IPS-20b (cell line): Measurements from ENCODE around the gene DHDH.
"Not testable (repeated sequence)": the region's sequence is repeated elsewhere in the genome, so short reads cannot be mapped to it uniquely, and the experiment has no call there.

ENCODE experiments used
- H3K27ac ChIP-seq: one replicate; pipeline ENCODE4 v1.5.1; 2013; ENCODE audit warnings: low read length
- H3K27me3 ChIP-seq: 2 replicates; pipeline ENCODE4 v1.6.1; 2013; ENCODE audit warnings: mild to moderate bottlenecking, low read length, inconsistent platforms; ENCODE audit not compliant: insufficient read depth
- H3K36me3 ChIP-seq: 2 replicates; pipeline ENCODE4 v1.6.1; 2013; ENCODE audit warnings: low read depth, mild to moderate bottlenecking, inconsistent platforms, low read length, moderate library complexity; ENCODE audit not compliant: insufficient read depth
- H3K4me1 ChIP-seq: 2 replicates; pipeline ENCODE4 v1.6.1; 2013; ENCODE audit warnings: mild to moderate bottlenecking, control low read depth, inconsistent platforms, low read length, moderate library complexity; ENCODE audit not compliant: insufficient read depth
- H3K4me3 ChIP-seq: 2 replicates; pipeline ENCODE4 v1.5.1; 2013; ENCODE audit warnings: mild to moderate bottlenecking, low read length, inconsistent platforms
- H3K9ac ChIP-seq: 2 replicates; pipeline ENCODE4 v1.6.1; 2013; ENCODE audit warnings: low read depth, mild to moderate bottlenecking, inconsistent platforms, low read length, moderate library complexity
- H3K9me3 ChIP-seq: 2 replicates; pipeline ENCODE4 v1.6.1; 2013; ENCODE audit warnings: mild to moderate bottlenecking, low read depth, low read length, inconsistent platforms; ENCODE audit not compliant: insufficient read depth

Gene DHDH

DNA sequence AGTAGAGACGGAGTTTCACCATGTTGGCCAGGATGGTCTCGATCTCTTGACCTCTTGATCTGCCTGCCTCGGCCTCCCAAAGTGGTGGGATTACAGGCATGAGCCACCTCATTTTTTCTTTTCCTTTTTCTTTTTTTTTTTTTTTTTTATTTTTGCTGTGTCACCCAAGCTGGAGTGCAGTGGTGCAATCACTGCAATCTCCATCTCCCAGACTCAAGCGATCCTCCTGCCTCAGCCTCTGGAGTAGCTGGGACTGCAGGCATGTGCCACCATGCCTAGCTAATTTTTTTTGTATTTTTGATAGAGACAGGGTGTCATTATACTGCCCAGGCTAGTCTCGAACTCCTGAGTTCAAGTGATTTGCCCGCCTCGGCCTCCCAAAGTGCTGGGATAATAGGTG is 31.2 kb upstream of the DHDH start:
- H3K27ac ChIP-seq, H3K9ac ChIP-seq, H3K4me3 ChIP-seq, H3K9me3 ChIP-seq, H3K4me1 ChIP-seq, H3K27me3 ChIP-seq: not testable (repeated sequence)
- peaks cover 27% of the 10 kb centered on the region for H3K36me3 ChIP-seq

DNA sequence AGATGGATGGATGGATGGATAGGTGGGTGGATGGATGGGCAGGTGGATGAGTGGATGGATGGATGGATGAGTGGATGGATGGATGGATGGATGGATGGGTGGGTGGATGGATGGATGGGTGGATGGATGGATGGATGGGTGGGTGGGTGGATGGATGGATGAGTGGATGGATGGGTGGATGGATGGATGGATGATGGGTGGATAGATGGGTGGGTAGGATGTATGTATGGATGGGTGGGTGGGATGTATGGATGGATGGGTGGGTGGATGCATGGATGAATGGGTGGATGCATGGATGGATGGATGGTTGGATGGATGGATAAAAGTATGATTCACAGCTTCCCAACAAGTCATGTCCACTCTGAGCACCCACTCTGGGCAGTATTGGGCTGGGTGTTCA is 29.7 kb upstream of the DHDH start:
- peaks cover 33% of the 10 kb centered on the region for H3K36me3 ChIP-seq
- H3K4me3 ChIP-seq, H3K9ac ChIP-seq: not testable (repeated sequence)

DNA sequence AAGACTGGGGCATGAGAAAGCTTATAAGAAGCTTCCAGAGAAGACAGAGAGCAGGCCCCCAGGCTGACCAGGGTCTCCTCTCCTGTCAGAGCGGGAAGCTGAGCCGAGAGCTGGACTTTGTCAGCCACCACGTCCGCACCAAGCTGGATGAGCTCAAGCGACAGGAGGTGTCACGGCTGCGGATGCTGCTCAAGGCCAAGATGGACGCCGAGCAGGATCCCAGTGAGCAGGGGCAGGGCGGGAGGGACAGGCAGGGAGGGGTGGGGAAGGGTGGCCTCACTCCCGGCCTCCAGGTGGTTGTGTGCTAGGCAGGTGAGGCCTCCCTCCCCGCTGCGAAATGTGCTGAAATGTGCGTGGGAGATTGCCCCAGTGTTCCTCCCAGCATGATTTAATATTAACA is 27.8 kb upstream of the DHDH start:
- H3K9ac ChIP-seq, result no peak overlapping the region
- H3K27ac ChIP-seq, result no peak overlapping the region
- H3K4me1 ChIP-seq, result no peaks in the 10 kb centered on the region
- no peaks in the 10 kb centered on the region for H3K9me3 ChIP-seq
- H3K4me3 ChIP-seq, result no peak overlapping the region
- no peaks in the 10 kb centered on the region for H3K27me3 ChIP-seq
- peaks cover 43% of the 10 kb centered on the region for H3K36me3 ChIP-seq

More for the DNA sequence above, 29.7 kb upstream of the DHDH start:
- H3K9me3 ChIP-seq, H3K4me1 ChIP-seq, H3K27ac ChIP-seq, H3K27me3 ChIP-seq: not testable (repeated sequence)

DNA sequence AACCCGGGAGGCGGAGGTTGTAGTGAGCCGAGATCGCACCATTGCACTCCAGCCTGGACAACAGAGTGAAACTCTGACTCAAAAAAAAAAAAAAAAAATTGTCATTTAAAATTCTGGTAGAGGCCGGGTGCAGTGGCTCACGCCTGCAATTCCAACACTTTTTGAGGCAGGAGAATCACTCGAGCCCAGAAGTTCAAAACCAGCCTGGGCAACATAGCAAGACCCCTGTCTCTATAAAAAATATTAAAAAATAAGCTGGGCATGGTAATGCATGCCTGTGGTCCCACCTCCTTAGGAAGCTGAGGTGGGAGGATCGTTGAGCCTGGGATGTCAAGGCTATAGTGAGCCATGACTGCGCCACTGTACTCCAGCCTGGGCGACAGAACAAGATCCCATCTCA is 27.2 kb upstream of the DHDH start:
- H3K27me3 ChIP-seq, result no peaks in the 10 kb centered on the region
- H3K4me3 ChIP-seq, result no peak overlapping the region
- H3K27ac ChIP-seq, result no peak overlapping the region
- H3K36me3 ChIP-seq, result peaks cover 50% of the 10 kb centered on the region
- H3K4me1 ChIP-seq, result no peaks in the 10 kb centered on the region
- H3K9me3 ChIP-seq, result no peaks in the 10 kb centered on the region
- H3K9ac ChIP-seq, result no peak overlapping the region

DNA sequence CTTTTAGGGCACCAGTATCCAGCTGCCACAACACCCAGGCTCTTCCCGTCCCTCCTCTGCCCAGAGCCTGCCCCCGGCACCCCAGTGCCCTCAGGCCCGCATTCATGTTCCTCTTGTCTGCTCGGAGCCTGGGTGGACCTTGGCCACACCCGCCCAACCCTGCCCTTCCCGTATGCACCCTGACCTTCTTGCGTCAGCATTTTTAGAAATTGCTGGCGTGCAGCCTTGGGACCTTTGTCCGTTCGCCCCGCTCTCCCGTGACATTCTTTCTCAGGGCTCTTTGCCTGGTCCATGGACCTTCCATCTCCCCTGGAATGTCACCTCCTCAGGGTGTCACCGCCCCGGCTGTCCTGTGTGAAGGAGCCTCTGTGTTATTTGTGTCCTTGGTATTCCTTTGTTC is 25.8 kb upstream of the DHDH start:
- no peaks in the 10 kb centered on the region for H3K4me1 ChIP-seq
- no peak overlapping the region for H3K4me3 ChIP-seq
- H3K27ac ChIP-seq, result no peak overlapping the region
- no peak overlapping the region for H3K9ac ChIP-seq
- H3K27me3 ChIP-seq, result no peaks in the 10 kb centered on the region
- H3K9me3 ChIP-seq, result no peaks in the 10 kb centered on the region
- H3K36me3 ChIP-seq, result peaks cover 58% of the 10 kb centered on the region

DNA sequence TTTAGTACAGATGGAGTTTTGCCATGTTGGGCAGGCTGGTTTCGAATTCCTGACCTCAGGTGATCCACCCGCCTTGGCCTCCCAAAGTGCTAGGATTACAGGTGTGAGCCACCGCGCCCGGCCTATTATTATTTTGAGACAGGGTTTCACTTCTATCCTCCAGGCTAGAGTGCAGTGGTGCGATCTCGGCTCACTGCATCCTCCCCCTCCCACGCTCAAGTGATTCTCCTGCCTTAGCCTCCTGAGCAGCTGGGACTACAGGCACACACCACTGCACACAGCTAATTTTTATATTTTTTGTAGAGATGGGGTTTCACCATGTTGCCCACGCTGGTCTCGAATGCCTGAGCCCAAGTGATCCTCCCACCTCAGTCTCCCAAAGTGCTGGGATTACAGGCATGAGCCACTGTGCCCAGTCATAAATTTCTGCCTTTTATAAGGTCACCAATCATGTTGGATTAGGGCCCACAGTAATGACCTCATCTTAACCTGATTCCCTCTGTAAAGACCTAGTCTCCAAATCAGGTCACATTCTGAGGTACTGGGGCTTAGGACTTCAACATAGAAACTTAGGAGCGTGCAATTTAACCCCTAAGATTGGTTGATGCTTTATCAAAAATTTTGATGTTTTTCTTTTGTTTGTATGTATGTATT is 23.9 kb upstream of the DHDH start:
- not testable (repeated sequence) for H3K27ac ChIP-seq, H3K4me3 ChIP-seq, H3K4me1 ChIP-seq, H3K9me3 ChIP-seq, H3K27me3 ChIP-seq, H3K9ac ChIP-seq
- H3K36me3 ChIP-seq, result peaks cover 72% of the 10 kb centered on the region

DNA sequence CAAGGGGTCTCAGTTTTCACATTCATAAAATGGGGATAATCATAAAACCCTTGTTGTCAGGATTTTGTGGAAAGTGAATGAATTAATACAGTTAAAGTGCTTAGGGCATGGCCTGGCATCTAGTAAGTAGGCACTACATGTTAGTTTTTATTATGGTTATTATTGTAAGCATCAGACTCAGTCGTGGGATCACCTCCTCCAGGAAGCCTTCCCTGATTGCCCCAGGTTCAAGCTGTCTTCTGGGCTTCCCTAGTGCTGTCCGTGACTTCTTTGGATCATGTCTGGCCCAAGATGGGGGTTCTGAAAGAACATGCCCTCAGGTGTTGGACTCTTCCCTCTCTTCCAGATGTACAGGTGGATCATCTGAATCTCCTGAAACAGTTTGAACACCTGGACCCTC is 22.7 kb upstream of the DHDH start:
- no peak overlapping the region for H3K9ac ChIP-seq
- peaks cover 69% of the 10 kb centered on the region for H3K36me3 ChIP-seq
- H3K27me3 ChIP-seq, result no peaks in the 10 kb centered on the region
- H3K4me3 ChIP-seq, result no peak overlapping the region
- no peak overlapping the region for H3K27ac ChIP-seq
- H3K9me3 ChIP-seq, result no peaks in the 10 kb centered on the region
- H3K4me1 ChIP-seq, result no peaks in the 10 kb centered on the region

DNA sequence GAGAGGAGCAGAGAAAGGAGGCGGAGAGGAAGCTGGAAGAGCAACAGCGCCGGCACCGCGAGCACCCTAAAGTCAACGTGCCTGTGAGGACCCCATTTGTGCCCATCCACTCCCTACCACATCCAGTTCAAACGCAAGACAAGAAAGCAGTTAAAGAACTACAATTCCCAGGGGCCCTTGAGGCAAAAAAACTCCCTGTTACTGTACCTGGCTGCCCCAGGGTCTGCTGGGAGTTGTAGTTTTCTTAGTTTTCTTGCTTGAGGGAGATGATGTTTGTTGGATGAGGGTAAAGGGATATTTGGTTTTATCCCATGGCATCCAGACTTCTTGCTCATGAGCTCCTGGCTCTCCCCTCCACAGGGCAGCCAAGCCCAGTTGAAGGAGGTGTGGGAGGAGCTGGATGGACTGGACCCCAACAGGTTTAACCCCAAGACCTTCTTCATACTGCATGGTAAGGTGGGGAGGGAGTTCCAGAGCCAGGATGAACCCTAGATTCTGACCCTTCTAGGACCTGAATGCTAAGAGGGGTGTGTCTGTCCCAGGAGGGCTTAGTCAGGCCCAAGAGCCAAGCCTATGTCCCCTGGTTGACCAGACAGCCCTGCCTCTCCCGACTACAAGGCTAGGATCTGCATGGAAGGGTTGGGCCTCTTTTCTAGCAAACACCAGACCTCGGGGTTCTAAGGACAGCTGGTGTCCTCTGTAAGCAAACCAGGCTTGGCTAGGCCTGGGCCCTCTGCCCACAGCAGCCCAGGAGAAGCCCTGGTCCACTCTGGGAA is 20.2 kb upstream of the DHDH start:
- H3K36me3 ChIP-seq, result peaks cover 72% of the 10 kb centered on the region
- H3K4me1 ChIP-seq, result no peaks in the 10 kb centered on the region
- H3K27ac ChIP-seq, result no peak overlapping the region
- no peak overlapping the region for H3K4me3 ChIP-seq
- no peaks in the 10 kb centered on the region for H3K27me3 ChIP-seq
- no peak overlapping the region for H3K9ac ChIP-seq
- no peaks in the 10 kb centered on the region for H3K9me3 ChIP-seq

DNA sequence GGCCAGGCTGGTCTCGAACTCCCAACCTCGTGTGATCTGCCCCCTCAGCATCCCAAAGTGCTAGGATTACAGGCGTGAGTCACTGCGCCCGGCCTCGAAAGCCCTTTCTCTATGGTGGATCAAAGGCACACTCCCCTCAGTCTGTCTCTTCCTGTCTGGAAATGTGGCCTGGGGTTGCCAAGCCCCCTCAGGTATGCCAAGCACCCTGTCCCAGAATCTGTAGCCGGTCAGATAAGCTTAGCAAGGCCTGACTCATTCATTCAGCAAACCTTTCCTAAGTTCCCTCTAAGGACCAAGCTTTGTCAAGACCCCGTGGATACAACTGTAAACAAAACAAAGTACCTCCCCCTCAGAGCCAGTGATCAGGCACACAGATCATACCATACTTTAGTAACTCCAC is 19.3 kb upstream of the DHDH start:
- H3K27ac ChIP-seq, result no peak overlapping the region
- H3K9me3 ChIP-seq, result no peaks in the 10 kb centered on the region
- no peak overlapping the region for H3K4me3 ChIP-seq
- peaks cover 73% of the 10 kb centered on the region for H3K36me3 ChIP-seq
- no peaks in the 10 kb centered on the region for H3K27me3 ChIP-seq
- no peak overlapping the region for H3K9ac ChIP-seq
- no peaks in the 10 kb centered on the region for H3K4me1 ChIP-seq

DNA sequence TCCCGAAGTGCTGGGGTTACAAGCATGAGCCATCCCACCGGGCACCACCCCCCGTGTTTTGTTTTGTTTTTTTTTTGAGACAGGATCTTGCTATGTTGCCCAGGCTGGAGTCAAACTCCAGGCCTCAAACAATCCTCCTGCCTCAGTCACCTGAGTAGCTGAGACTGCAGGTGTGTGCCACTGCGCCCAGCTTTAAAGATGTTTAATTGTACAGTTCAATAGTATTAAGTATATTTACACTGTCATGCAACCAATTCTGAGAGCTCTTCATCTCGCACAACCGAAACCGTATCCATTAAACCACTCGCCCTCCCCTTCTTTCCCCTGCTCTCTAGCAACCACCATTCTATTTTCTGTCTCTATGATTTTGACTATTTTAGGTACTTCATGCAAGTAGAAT is 17.7 kb upstream of the DHDH start:
- no peak overlapping the region for H3K27ac ChIP-seq
- H3K9me3 ChIP-seq, result no peaks in the 10 kb centered on the region
- H3K27me3 ChIP-seq, result no peaks in the 10 kb centered on the region
- H3K4me3 ChIP-seq, result no peak overlapping the region
- peaks cover 75% of the 10 kb centered on the region for H3K36me3 ChIP-seq
- no peak overlapping the region for H3K9ac ChIP-seq
- H3K4me1 ChIP-seq, result no peaks in the 10 kb centered on the region

DNA sequence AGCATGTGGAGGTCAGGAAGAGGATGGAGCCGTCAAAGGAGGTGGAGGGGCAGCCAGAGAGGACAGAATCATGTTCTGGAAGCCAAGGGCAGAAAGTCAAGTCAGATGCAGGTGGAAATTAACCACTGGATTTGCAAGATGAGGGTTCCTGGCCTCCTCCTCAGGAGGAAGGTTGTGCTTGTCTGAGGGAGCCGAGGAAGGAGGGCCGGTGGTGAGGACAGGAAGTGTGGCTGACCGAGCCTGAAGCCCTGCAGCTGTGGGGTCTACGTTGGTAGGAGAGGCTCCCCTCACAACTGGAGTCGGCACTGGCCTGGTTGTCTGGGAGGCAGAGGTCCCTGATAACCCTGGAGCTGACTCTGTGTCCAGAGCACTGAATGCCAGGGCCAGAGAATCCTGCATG is 15.4 kb upstream of the DHDH start:
- no peaks in the 10 kb centered on the region for H3K4me1 ChIP-seq

DNA sequence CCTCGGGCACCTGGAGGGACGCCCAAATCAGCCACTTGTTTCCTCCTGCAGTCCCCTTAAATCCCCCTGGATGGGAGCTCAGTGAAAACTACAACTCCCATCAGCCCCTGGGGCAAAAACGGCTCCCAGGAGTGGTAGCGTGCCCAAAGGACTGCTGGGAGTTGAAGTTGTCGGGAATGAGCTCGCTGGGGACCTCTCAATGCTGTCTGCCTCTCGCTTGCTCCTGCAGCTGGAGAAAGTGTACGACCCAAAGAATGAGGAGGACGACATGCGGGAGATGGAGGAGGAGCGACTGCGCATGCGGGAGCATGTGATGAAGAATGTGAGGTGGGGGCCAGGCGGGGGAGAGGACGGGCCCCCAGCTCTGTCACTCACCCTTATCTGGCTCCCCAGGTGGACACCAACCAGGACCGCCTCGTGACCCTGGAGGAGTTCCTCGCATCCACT is 14.7 kb upstream of the DHDH start:
- H3K36me3 ChIP-seq, result peaks cover 64% of the 10 kb centered on the region
- no peak overlapping the region for H3K4me3 ChIP-seq
- H3K9me3 ChIP-seq, result no peaks in the 10 kb centered on the region
- H3K27ac ChIP-seq, result no peak overlapping the region
- H3K27me3 ChIP-seq, result no peaks in the 10 kb centered on the region
- no peak overlapping the region for H3K9ac ChIP-seq
- H3K4me1 ChIP-seq, result no peaks in the 10 kb centered on the region

More for the DNA sequence above, 15.4 kb upstream of the DHDH start:
- H3K4me3 ChIP-seq, result no peak overlapping the region
- no peak overlapping the region for H3K27ac ChIP-seq
- no peaks in the 10 kb centered on the region for H3K27me3 ChIP-seq
- peaks cover 68% of the 10 kb centered on the region for H3K36me3 ChIP-seq
- H3K9me3 ChIP-seq, result no peaks in the 10 kb centered on the region
- no peak overlapping the region for H3K9ac ChIP-seq
